ENCODE data around the gene TESK2.

Gene TESK2

DNA sequence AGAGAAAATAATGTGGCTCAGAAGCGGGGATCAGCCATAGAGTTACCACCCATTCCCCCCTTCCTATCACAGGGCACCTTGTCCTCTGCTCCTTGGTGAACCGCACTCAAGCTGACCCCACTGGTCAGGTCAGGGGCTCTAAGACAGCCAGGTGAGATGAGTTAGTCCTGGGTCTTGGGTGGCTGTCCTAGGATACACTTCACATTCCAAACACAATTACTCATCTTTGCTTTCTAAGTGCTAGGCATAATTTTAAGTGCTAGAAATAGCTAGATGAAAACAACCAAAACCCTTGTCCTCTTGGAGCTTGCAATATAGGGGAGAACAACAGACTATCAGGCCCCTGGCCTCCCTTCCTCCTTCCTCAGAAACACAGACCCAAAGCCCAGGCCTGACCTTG, 142.9 kb downstream of the TESK2 start:
- Histone ChIP-seq H3K4me3 (ENCODE audit: low read depth, low read length) (no peak overlapping the region), H3K4me1 (peaks cover 26% of the 10 kb centered on the region), H3K27ac (peak overlapping the region; percentile 94)

DNA sequence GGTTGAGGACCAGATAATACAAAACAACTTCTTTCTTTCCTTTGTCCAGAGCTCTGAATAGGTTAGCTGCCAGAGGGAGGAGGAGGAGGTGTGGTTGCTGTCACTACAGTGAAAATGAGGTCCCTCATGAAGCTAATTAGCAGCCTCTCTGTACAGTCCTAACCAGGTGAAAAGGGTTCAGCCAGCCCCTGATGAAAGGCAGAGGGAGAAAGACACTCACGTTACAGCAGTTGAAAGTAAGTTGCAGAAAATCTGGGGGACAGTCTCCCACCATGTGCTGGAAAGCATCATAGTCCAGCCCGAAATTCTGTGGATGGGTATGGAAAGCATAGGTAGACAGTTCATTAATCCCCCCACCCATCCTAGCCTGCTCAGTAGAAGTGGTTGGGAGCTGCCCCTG, 144.5 kb downstream of the TESK2 start:
- TF ChIP-seq, protein P1, sequence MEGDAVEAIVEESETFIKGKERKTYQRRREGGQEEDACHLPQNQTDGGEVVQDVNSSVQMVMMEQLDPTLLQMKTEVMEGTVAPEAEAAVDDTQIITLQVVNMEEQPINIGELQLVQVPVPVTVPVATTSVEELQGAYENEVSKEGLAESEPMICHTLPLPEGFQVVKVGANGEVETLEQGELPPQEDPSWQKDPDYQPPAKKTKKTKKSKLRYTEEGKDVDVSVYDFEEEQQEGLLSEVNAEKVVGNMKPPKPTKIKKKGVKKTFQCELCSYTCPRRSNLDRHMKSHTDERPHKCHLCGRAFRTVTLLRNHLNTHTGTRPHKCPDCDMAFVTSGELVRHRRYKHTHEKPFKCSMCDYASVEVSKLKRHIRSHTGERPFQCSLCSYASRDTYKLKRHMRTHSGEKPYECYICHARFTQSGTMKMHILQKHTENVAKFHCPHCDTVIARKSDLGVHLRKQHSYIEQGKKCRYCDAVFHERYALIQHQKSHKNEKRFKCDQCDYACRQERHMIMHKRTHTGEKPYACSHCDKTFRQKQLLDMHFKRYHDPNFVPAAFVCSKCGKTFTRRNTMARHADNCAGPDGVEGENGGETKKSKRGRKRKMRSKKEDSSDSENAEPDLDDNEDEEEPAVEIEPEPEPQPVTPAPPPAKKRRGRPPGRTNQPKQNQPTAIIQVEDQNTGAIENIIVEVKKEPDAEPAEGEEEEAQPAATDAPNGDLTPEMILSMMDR (IDR thresholded peaks at IDR 0.05), result no peak
- Histone ChIP-seq H3K36me3 (ENCODE audit: control insufficient read depth, insufficient read depth, low read length) (no peaks in the 10 kb centered on the region), H3K27ac (no peak overlapping the region), H3K4me2 (ENCODE audit: low read length) (no peak overlapping the region), H3K9me3 (ENCODE audit: control insufficient read depth, low read length) (no peaks in the 10 kb centered on the region), H2AFZ (no peak overlapping the region), H3K79me2 (peaks cover 2% of the 10 kb centered on the region), H3K9ac (no peak overlapping the region), H3K4me1 (peaks cover 26% of the 10 kb centered on the region), H3K4me3 (ENCODE audit: low read depth, low read length) (no peak overlapping the region), H3K27me3 (ENCODE audit: control insufficient read depth, insufficient read depth, low read length) (no peaks in the 10 kb centered on the region)

More for the DNA sequence above, 142.9 kb downstream of the TESK2 start:
- Histone ChIP-seq H3K79me2 (no peaks in the 10 kb centered on the region), H3K4me2 (ENCODE audit: low read length) (peak overlapping the region; percentile 22), H3K9ac (no peak overlapping the region), H3K36me3 (ENCODE audit: control insufficient read depth, insufficient read depth, low read length) (no peaks in the 10 kb centered on the region), H2AFZ (peak overlapping the region; percentile 83), H3K9me3 (ENCODE audit: control insufficient read depth, low read length) (no peaks in the 10 kb centered on the region), H3K27me3 (ENCODE audit: control insufficient read depth, insufficient read depth, low read length) (no peaks in the 10 kb centered on the region)
- TF ChIP-seq, protein P1 (IDR thresholded peaks at IDR 0.05), result no peak

DNA sequence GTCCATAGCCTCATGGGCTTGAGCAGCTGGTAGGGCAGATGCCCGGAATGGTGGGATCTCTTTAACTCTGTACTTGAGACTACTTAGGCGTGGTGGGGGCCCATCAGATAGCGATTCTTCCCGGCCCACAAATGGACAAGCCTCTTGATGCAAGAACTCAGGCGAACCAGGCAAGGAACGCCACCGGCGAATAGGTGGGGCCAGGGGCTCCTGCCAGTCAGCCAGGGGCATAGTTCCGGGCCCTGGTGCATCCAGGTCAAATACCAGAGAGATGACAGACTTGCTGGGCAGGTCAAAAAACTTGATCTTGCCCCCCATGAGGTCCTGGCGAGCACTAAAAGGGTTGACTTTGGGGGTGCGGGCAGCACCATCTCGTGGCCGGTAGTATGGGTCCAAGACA, 145.9 kb downstream of the TESK2 start:
- TF ChIP-seq, protein P1 (IDR thresholded peaks at IDR 0.05), result no peak
- Histone ChIP-seq H2AFZ (no peak overlapping the region), H3K27me3 (ENCODE audit: control insufficient read depth, insufficient read depth, low read length) (no peaks in the 10 kb centered on the region), H3K27ac (no peak overlapping the region), H3K4me2 (ENCODE audit: low read length) (no peak overlapping the region), H3K4me3 (ENCODE audit: low read depth, low read length) (no peak overlapping the region), H3K79me2 (peaks cover 2% of the 10 kb centered on the region), H3K9me3 (ENCODE audit: control insufficient read depth, low read length) (no peaks in the 10 kb centered on the region), H3K4me1 (peaks cover 28% of the 10 kb centered on the region), H3K36me3 (ENCODE audit: control insufficient read depth, insufficient read depth, low read length) (no peaks in the 10 kb centered on the region), H3K9ac (no peak overlapping the region)

DNA sequence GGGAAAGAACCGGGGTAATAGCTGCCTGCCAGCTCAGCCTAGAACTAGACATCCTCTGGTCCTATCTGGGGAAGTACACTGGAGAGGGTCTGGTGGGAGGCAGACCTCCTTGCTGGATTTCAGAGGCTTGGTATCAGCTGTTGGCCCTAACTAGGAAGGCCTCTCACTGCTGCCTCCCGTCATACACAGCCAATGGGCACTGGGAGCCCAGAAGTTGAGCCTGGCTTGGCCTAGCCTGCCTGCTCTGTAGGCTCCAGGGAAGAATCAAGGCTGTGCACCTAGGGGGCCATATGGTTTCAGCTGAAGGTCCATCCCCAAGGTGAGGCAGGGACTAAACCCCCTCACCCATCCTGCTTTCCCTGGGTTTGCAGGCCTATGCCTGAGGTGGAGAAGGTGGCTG, 146.5 kb downstream of the TESK2 start:
- TF ChIP-seq, protein P1 (IDR thresholded peaks at IDR 0.05), result no peak
- Histone ChIP-seq H3K36me3 (ENCODE audit: control insufficient read depth, insufficient read depth, low read length) (no peaks in the 10 kb centered on the region), H3K27me3 (ENCODE audit: control insufficient read depth, insufficient read depth, low read length) (no peaks in the 10 kb centered on the region), H3K79me2 (peaks cover 2% of the 10 kb centered on the region), H3K4me2 (ENCODE audit: low read length) (no peak overlapping the region), H3K27ac (no peak overlapping the region), H3K9ac (no peak overlapping the region), H3K4me1 (peaks cover 23% of the 10 kb centered on the region), H3K4me3 (ENCODE audit: low read depth, low read length) (no peak overlapping the region), H2AFZ (no peak overlapping the region), H3K9me3 (ENCODE audit: control insufficient read depth, low read length) (no peaks in the 10 kb centered on the region)

DNA sequence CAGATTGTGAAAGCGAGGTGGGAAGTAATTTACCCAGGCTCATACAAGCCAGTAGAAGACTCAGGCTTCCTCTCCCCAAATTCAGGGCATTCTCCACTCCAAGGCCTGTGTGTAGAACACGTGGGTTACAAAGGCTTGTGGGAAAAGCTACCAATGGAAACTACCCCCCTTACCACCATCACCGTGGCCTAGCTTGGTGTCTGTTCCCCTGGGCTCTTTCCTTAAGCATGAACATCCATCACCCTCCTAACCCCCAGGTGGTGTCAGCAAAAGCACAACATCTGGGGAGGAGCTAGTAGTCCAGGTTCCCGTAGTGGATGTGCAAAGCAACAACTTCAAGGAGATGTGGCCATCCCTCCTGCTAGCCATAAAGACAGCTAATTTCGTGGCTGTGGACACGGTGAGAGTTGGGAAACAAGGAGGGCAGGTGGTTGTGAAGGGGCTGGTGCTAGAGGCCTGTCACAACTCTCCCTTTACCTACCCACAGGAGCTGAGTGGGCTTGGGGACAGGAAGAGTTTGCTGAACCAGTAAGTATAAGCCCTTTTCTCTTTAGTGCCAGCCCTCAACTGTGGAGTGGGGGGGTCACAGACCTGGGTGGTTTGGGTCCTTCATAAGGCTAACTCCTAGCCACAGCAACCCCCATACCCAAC, 150.0 kb downstream of the TESK2 start:
- no peaks in the 10 kb centered on the region for H3K36me3 ChIP-seq (ENCODE audit: control insufficient read depth, insufficient read depth, low read length)
- H3K79me2 ChIP-seq, result peaks cover 2% of the 10 kb centered on the region
- no peaks in the 10 kb centered on the region for H3K9me3 ChIP-seq (ENCODE audit: control insufficient read depth, low read length)
- peak overlapping the region; percentile 98 for H3K27ac ChIP-seq
- TF ChIP-seq, protein P1 (IDR thresholded peaks at IDR 0.05), result no peak
- no peaks in the 10 kb centered on the region for H3K27me3 ChIP-seq (ENCODE audit: control insufficient read depth, insufficient read depth, low read length)
- peak overlapping the region; percentile 75 for H3K4me2 ChIP-seq (ENCODE audit: low read length)
- H2AFZ ChIP-seq, result peak overlapping the region; percentile 78
- H3K4me3 ChIP-seq (ENCODE audit: low read depth, low read length), result peak overlapping the region; percentile 90
- H3K9ac ChIP-seq, result no peak overlapping the region
- H3K4me1 ChIP-seq, result peaks cover 4% of the 10 kb centered on the region
